ENCODE measurements around the gene TNS1.

DNA sequence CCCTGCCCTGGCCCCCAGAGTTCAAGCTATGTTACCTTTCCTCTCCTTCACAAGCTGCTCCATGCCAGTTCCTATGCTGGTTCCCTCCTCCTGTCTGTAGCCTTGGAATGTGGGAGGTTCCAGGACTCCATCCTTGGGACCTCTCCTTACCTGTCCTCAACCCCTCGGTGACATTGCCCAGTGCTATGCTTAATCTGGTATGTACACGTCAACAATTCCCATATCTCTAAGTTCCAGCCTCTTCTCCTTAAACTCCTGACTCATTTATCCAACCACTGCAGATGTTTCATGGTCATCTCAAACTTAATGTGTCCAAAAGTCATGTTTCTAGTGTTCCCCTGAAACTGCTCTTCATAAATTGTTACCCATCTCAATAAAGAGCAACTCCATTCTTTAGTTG, 160.8 kb downstream of the TNS1 start:
- TF ChIP-seq, protein P1, sequence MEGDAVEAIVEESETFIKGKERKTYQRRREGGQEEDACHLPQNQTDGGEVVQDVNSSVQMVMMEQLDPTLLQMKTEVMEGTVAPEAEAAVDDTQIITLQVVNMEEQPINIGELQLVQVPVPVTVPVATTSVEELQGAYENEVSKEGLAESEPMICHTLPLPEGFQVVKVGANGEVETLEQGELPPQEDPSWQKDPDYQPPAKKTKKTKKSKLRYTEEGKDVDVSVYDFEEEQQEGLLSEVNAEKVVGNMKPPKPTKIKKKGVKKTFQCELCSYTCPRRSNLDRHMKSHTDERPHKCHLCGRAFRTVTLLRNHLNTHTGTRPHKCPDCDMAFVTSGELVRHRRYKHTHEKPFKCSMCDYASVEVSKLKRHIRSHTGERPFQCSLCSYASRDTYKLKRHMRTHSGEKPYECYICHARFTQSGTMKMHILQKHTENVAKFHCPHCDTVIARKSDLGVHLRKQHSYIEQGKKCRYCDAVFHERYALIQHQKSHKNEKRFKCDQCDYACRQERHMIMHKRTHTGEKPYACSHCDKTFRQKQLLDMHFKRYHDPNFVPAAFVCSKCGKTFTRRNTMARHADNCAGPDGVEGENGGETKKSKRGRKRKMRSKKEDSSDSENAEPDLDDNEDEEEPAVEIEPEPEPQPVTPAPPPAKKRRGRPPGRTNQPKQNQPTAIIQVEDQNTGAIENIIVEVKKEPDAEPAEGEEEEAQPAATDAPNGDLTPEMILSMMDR (IDR thresholded peaks at IDR 0.05), result no peak
- TF ChIP-seq POLR2A (IDR thresholded peaks at IDR 0.05), result no peak

All from lower leg skin (tissue), 3 donors.